Endothelial cell of umbilical vein (primary cell): Measurements from ENCODE around the gene MAMDC2. TPM values are rescaled to one million over a fixed set of nuclear protein-coding genes. Genes with fewer than 3 reads are reported as not detected.

Experiments used
- BruUV-seq: library from RNA; stranded (reverse); fragments of 400-500 nt; replicated peaks from 2 replicates; lab custom pipeline; 2021; lab: Mats Ljungman, UMichigan
- CTCF ChIA-PET: fragments of 300-600, 350-600 bp; sonication (Branson Sonifier 250); formaldehyde crosslinking; loops from one replicate; lab custom pipeline; 2021; ENCODE audit warnings: antibody characterized with exemption, inconsistent platforms; lab: Charles Lee
- POLR2A ChIA-PET: fragments of 300-600, 350-600 bp; sonication (Branson Sonifier 250); formaldehyde crosslinking; loops from one replicate; lab custom pipeline; 2021; ENCODE audit warnings: antibody characterized with exemption, inconsistent platforms; lab: Charles Lee
- DNase-seq: peaks from one replicate; pipeline ENCODE4 v3.0.0-alpha.2; 2011; ENCODE audit warnings: low read depth, low spot score
- FAIRE-seq: peaks from 2 replicates; lab custom pipeline; 2011; peaks lifted over from hg19 to GRCh38; lab: Jason Lieb, UNC
- H2AFZ ChIP-seq: 2 replicates; pipeline ENCODE4 v1.6.0; 2012; ENCODE audit warnings: low read depth, low read length, control low read depth, inconsistent platforms
- H3K27ac ChIP-seq: 2 replicates; pipeline ENCODE4 v1.5.1; 2011; ENCODE audit warnings: low read depth, mild to moderate bottlenecking, control low read depth, low read length, moderate library complexity; ENCODE audit not compliant: insufficient read depth
- H3K27me3 ChIP-seq, 2 experiments: 2 replicates each; pipeline versions ENCODE4 v1.6.0 to v1.6.1; 2011; ENCODE audit warnings: low read length in 2 of 2, mixed read lengths in 1 of 2; ENCODE audit not compliant: control insufficient read depth in 2 of 2, insufficient read depth in 2 of 2
- H3K36me3 ChIP-seq, 2 experiments: 2 replicates in 1 of 2; 3 replicates in 1 of 2; pipeline ENCODE4 v1.5.1; 2011; ENCODE audit warnings: low read length in 2 of 2, mild to moderate bottlenecking in 1 of 2, moderate library complexity in 1 of 2; ENCODE audit not compliant: control insufficient read depth in 2 of 2, insufficient read depth in 2 of 2; ENCODE audit errors: extremely low read depth in 1 of 2
- H3K4me1 ChIP-seq: 3 replicates; pipeline ENCODE4 v1.5.1; 2011; ENCODE audit warnings: mild to moderate bottlenecking, low read length; ENCODE audit not compliant: control insufficient read depth, insufficient read depth; ENCODE audit errors: extremely low read depth
- H3K4me2 ChIP-seq: 2 replicates; pipeline ENCODE4 v1.6.1; 2011; ENCODE audit warnings: low read length, control low read depth, mixed read lengths; ENCODE audit not compliant: insufficient read depth
- H3K4me3 ChIP-seq, 3 experiments: fragments of 200-600 bp in 1 of 3; sonication (generic), shearing (Covaris generic) in 1 of 3; replicated peaks in 1 of 3; 2 replicates each; pipeline ENCODE4 v1.5.1; 2011 to 2016; ENCODE audit warnings: control low read depth in 3 of 3, low read length in 3 of 3, mild to moderate bottlenecking in 2 of 3, inconsistent platforms in 1 of 3, low read depth in 1 of 3, moderate library complexity in 1 of 3; ENCODE audit not compliant: insufficient read depth in 1 of 3
- H3K79me2 ChIP-seq: 2 replicates; pipeline ENCODE4 v1.6.0; 2012; ENCODE audit warnings: low read length, inconsistent platforms; ENCODE audit not compliant: control insufficient read depth, insufficient read depth
- H3K9ac ChIP-seq: replicated peaks from 2 replicates; pipeline ENCODE3; 2011; ENCODE audit warnings: low read length, control low read depth; ENCODE audit not compliant: insufficient read depth; ENCODE audit errors: extremely low read depth
- H3K9me1 ChIP-seq: replicated peaks from 3 replicates; pipeline ENCODE4 v1.6.0; 2011; ENCODE audit warnings: mild to moderate bottlenecking, low read length; ENCODE audit not compliant: control insufficient read depth, insufficient read depth; ENCODE audit errors: extremely low read depth
- H3K9me3 ChIP-seq: replicated peaks from 2 replicates; pipeline ENCODE4 v1.5.1; 2012; ENCODE audit warnings: low read length, inconsistent platforms; ENCODE audit not compliant: control insufficient read depth, insufficient read depth
- H4K20me1 ChIP-seq: replicated peaks from 2 replicates; pipeline ENCODE3; 2011; ENCODE audit warnings: mild to moderate bottlenecking, low read length; ENCODE audit not compliant: control insufficient read depth, insufficient read depth; ENCODE audit errors: extremely low read depth
- EZH2 ChIP-seq: IDR thresholded peaks from 2 replicates; pipeline ENCODE4 v1.6.1; 2012; ENCODE audit warnings: borderline replicate concordance, low read depth, mild to moderate bottlenecking, moderate library complexity, low read length, inconsistent platforms; ENCODE audit not compliant: severe bottlenecking
- FOS ChIP-seq: IDR thresholded peaks from 2 replicates; pipeline ENCODE4 v1.6.1; 2011; ENCODE audit warnings: mild to moderate bottlenecking, low read length, moderate library complexity, borderline replicate concordance; ENCODE audit not compliant: insufficient read depth
- GATA2 ChIP-seq: IDR thresholded peaks from 2 replicates; pipeline ENCODE4 v1.7.0; 2011; ENCODE audit warnings: low read depth, mild to moderate bottlenecking, moderate library complexity, mixed read lengths, low read length; ENCODE audit not compliant: insufficient read length, insufficient read depth
- MYC ChIP-seq: IDR thresholded peaks from one replicate; pipeline ENCODE4 v1.6.1; 2011; ENCODE audit warnings: mild to moderate bottlenecking, low read depth, low read length
- POLR2A ChIP-seq: IDR thresholded peaks from 2 replicates; pipeline ENCODE4 v1.6.1; 2012; ENCODE audit warnings: low read depth, mild to moderate bottlenecking, control low read depth, low read length
- POLR2AphosphoS5 ChIP-seq: IDR thresholded peaks from 2 replicates; pipeline ENCODE4 v1.6.1; 2012; ENCODE audit warnings: low read depth, mild to moderate bottlenecking, control low read depth, low read length, moderate library complexity; ENCODE audit not compliant: insufficient read depth
- dilution Hi-C: fragments of 300-500 bp; cut with MboI; formaldehyde crosslinking; loops from one replicate; pipeline ENCODE4 v1.15.0; 2019; ENCODE audit warnings: low sequenced_read_pairs; ENCODE audit not compliant: extremely low pct_ligation_motif_present
- intact Hi-C: fragments of 100-400 bp; cut with micrococcal nuclease; formaldehyde crosslinking; loops from one replicate; pipeline ENCODE4 v1.10.0; 2022
- polyA plus RNA-seq, 4 experiments: library from polyadenylated mRNA; depleted of rRNA in 3 of 4; stranded (reverse) in 3 of 4; unstranded in 1 of 4; fragments of >200 nt; gene quantifications; 2 replicates each; pipeline versions ENCODE4 v1.2.1 to v1.2.3, GENCODE V29; 2011 to 2012; ENCODE audit warnings: missing spikeins in 1 of 4
- total RNA-seq: library from RNA; stranded (reverse); gene quantifications from 2 replicates; pipeline ENCODE4 v1.2.3, GENCODE V29; 2021
- TF ChIP-seq, protein P1 (sequence below): IDR thresholded peaks from 2 replicates; pipeline ENCODE4 v1.6.1; 2011; ENCODE audit not compliant: insufficient read depth, insufficient read length
- TF ChIP-seq, protein P2 (sequence below), 2 donors: IDR thresholded peaks; 1 replicate in 1 of 2; 2 replicates in 1 of 2; pipeline ENCODE4 v1.5.1; 2011; ENCODE audit warnings: low read length in 2 of 2, mild to moderate bottlenecking in 2 of 2, moderate library complexity in 2 of 2, control low read depth in 1 of 2, inconsistent platforms in 1 of 2, low read depth in 1 of 2; ENCODE audit not compliant: insufficient read depth in 1 of 2; ENCODE audit errors: extremely low read depth in 1 of 2

The MAMDC2 gene
- total and polyA plus RNA-seq, 2 donors (not counting 3 experiments of a cell fraction or from before 2014, with no cell fraction given), result 0.60 to 1.1 TPM

DNA sequence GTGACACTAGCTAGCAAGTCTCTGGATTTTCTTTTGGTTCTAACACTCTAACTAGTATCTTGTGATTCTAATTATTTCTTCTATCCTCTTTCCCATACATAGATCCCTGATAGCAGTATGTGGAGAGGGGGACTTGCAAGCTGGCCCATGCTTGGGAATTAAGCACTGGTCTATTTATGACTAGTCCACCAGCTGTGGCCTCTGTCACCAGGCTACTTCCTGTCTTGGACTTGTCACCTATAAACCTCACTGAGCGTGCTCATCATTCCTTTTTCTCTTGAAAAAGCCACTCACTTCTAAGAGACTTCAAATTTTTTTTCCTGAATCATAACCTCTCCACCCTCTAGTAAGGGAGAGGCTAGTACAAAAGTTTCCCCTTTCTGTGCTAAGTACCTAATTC is 32.3 kb upstream of the MAMDC2 start:
- Histone ChIP-seq H3K27me3 (peaks cover 1 to 2% of the 10 kb centered on the region in 2 experiments), H3K4me1 (no peaks in the 10 kb centered on the region), H3K27ac (no peak overlapping the region), H3K79me2 (no peaks in the 10 kb centered on the region), H3K9me1 (no peaks in the 10 kb centered on the region), H3K9me3 (no peaks in the 10 kb centered on the region), H4K20me1 (no peaks in the 10 kb centered on the region), H2AFZ (no peak overlapping the region), H3K9ac (no peak overlapping the region), H3K4me3 (no peak overlapping the region), H3K36me3 (no peaks in the 10 kb centered on the region), H3K4me2 (no peak overlapping the region)
- BruUV-seq, result no TSS peak
- POLR2A ChIA-PET, result no interaction called here
- dilution Hi-C loops, result no loop called here
- TF ChIP-seq POLR2AphosphoS5 (no peak), POLR2A (no peak), MYC (no peak), FOS (no peak), GATA2 (no peak), EZH2 (no peak)
- TF ChIP-seq, protein P1, sequence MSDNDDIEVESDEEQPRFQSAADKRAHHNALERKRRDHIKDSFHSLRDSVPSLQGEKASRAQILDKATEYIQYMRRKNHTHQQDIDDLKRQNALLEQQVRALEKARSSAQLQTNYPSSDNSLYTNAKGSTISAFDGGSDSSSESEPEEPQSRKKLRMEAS, result no peak
- TF ChIP-seq, protein P2, sequence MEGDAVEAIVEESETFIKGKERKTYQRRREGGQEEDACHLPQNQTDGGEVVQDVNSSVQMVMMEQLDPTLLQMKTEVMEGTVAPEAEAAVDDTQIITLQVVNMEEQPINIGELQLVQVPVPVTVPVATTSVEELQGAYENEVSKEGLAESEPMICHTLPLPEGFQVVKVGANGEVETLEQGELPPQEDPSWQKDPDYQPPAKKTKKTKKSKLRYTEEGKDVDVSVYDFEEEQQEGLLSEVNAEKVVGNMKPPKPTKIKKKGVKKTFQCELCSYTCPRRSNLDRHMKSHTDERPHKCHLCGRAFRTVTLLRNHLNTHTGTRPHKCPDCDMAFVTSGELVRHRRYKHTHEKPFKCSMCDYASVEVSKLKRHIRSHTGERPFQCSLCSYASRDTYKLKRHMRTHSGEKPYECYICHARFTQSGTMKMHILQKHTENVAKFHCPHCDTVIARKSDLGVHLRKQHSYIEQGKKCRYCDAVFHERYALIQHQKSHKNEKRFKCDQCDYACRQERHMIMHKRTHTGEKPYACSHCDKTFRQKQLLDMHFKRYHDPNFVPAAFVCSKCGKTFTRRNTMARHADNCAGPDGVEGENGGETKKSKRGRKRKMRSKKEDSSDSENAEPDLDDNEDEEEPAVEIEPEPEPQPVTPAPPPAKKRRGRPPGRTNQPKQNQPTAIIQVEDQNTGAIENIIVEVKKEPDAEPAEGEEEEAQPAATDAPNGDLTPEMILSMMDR (IDR thresholded peaks at IDR 0.05; ENCODE audit: extremely low read depth in 1 of 2, insufficient read depth in 1 of 2, low read depth in 1 of 2, low read length in 2 of 2), result no peak
- intact Hi-C loops, result no loop called here
- CTCF ChIA-PET, result no interaction called here
- DNase-seq (no peak), FAIRE-seq (no peak)
